Lower leg skin (tissue), 3 donors: ENCODE results near the gene BCO1.

Source experiments
- POLR2A ChIP-seq, 2 donors: fragments of 450-650 bp; IDR thresholded peaks; one replicate each; pipeline ENCODE4 v1.6.1; 2016 to 2017; ENCODE audit warnings: antibody characterized with exemption in 2 of 2, mild to moderate bottlenecking in 1 of 2, moderate library complexity in 1 of 2
- TF ChIP-seq, protein P1 (sequence below), 3 donors: fragments of 450-650 bp; IDR thresholded peaks; one replicate each; pipeline ENCODE4 v1.5.1; 2016; ENCODE audit warnings: antibody characterized with exemption in 3 of 3, mild to moderate bottlenecking in 3 of 3, moderate library complexity in 2 of 3

DNA sequence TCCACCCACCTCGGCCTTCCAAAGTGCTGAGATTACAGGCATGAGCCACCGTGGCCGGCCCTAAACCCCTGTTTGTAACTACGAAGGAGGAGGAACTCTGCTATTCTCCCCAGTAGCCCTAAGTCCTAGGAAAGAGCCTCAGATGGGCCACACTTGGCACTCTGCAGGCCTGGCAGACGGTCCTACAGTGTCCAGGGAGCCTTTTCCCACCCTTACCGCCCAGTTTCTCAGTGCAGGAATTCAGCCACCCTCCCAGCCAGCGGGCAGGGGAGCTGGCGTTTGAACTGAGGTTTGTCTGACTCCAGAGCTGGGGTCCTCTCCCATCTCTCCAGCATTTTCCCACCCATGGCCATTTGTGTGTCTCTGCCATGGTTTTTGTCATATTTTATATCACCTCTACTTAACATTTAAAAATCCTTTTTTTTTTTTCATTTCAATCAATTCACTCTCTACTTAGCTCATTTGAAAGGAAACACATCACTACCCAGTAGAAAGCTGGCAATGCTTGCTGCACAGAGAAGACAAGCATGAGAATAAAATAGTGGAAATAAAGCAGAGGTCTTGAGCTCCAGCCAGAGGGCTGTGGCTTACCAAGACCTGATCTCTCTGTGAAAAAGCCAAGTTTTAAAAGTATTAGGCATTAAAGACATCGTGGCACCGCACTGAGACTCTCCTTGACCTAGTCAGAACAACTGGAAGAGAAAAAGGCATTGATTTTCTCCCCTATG is 34.9 kb downstream of the BCO1 start:
- TF ChIP-seq, protein P1, sequence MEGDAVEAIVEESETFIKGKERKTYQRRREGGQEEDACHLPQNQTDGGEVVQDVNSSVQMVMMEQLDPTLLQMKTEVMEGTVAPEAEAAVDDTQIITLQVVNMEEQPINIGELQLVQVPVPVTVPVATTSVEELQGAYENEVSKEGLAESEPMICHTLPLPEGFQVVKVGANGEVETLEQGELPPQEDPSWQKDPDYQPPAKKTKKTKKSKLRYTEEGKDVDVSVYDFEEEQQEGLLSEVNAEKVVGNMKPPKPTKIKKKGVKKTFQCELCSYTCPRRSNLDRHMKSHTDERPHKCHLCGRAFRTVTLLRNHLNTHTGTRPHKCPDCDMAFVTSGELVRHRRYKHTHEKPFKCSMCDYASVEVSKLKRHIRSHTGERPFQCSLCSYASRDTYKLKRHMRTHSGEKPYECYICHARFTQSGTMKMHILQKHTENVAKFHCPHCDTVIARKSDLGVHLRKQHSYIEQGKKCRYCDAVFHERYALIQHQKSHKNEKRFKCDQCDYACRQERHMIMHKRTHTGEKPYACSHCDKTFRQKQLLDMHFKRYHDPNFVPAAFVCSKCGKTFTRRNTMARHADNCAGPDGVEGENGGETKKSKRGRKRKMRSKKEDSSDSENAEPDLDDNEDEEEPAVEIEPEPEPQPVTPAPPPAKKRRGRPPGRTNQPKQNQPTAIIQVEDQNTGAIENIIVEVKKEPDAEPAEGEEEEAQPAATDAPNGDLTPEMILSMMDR (IDR thresholded peaks at IDR 0.05), result no peak
- TF ChIP-seq POLR2A (IDR thresholded peaks at IDR 0.05), result no peak
